ENCODE measurements around the gene GFRA1. TPM values are rescaled to one million over a fixed set of nuclear protein-coding genes. Genes with fewer than 3 reads are reported as not detected.

The GFRA1 gene
- total and polyA plus RNA-seq, 2 of the 8 experiments (the other 6 are each of a cell fraction or from before 2014, with no cell fraction given) = 1.1 to 2.0 TPM

- peak; percentile 85 for TF ChIP-seq CTBP2 (IDR thresholded peaks at IDR 0.05; ENCODE audit: borderline replicate concordance, insufficient read depth, insufficient read length, low read length)
- peak in 1 of 3 experiments; percentile 18; a peak in 1 of 4 replicates for TF ChIP-seq CTCF (IDR thresholded peaks at IDR 0.05; ENCODE audit: control extremely low read depth in 1 of 3, insufficient read depth in 1 of 3, low read depth in 1 of 3, low read length in 3 of 3)
- TF ChIP-seq EGR1 (IDR thresholded peaks at IDR 0.05; ENCODE audit: borderline replicate concordance, low read depth, low read length) = 0 out of 2 replicates have a peak, but pooled peaks have one; percentile 38
- TF ChIP-seq RBBP5 (IDR thresholded peaks at IDR 0.05; ENCODE audit: borderline replicate concordance, low read depth, low read length) = peak; percentile 80
Observed at GRCh38 chr10:116272440-116273283, at the start of gene GFRA1 (continued).
